ENCODE measurements around the gene ZNF536.
"Not testable (repeated sequence)": the region's sequence is repeated elsewhere in the genome, so short reads cannot be mapped to it uniquely, and the experiment has no call there.

DNA sequence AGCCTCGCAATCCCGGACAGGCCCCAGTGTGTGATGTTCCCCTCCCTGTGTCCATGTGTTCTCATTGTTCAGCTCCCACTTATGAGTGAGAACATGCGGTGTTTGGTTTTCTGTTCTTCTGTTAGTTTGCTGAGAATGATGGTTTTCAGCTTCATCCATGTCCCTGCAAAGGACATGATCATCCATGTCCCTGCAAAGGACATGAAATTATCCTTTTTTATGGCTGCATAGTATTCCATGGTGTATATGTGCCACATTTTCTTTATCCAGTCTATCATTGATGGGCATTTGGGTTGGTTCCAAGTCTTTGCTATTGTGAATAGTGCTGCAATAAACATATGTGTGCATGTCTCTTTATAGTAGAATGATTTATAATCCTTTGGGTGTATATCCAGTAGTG is 26.4 kb downstream of the ZNF536 start:
- TF ChIP-seq, protein P1, sequence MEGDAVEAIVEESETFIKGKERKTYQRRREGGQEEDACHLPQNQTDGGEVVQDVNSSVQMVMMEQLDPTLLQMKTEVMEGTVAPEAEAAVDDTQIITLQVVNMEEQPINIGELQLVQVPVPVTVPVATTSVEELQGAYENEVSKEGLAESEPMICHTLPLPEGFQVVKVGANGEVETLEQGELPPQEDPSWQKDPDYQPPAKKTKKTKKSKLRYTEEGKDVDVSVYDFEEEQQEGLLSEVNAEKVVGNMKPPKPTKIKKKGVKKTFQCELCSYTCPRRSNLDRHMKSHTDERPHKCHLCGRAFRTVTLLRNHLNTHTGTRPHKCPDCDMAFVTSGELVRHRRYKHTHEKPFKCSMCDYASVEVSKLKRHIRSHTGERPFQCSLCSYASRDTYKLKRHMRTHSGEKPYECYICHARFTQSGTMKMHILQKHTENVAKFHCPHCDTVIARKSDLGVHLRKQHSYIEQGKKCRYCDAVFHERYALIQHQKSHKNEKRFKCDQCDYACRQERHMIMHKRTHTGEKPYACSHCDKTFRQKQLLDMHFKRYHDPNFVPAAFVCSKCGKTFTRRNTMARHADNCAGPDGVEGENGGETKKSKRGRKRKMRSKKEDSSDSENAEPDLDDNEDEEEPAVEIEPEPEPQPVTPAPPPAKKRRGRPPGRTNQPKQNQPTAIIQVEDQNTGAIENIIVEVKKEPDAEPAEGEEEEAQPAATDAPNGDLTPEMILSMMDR (IDR thresholded peaks at IDR 0.05) = not testable (repeated sequence)
- TF ChIP-seq POLR2A, EP300 (IDR thresholded peaks at IDR 0.05): not testable (repeated sequence)

All from tibial nerve (tissue), 4 donors.